ENCODE measurements around the gene HDLBP. TPM values are rescaled to one million over a fixed set of nuclear protein-coding genes. Genes with fewer than 3 reads are reported as not detected.
A peak's percentile ranks its signal among the peaks of the same experiment; 100 is the strongest.

Gene HDLBP
- total RNA-seq, 1 donor from 2014 or later: 922 TPM

- no peaks in the 10 kb centered on the region for H3K27me3 ChIP-seq (ENCODE audit: insufficient read depth, low read length)
- Mint-ChIP-seq H3K27me3 (ENCODE audit: low read depth, unreplicated experiment) (no peaks in the 10 kb centered on the region), H3K9me3 (ENCODE audit: unreplicated experiment) (no peaks in the 10 kb centered on the region), H3K4me3 (ENCODE audit: unreplicated experiment) (no peak overlapping the region), H3K4me1 (ENCODE audit: low read depth, unreplicated experiment) (peaks cover 14% of the 10 kb centered on the region), H3K36me3 (ENCODE audit: low read depth, unreplicated experiment) (peaks cover 9% of the 10 kb centered on the region), H3K27ac (ENCODE audit: unreplicated experiment) (no peak overlapping the region)
- peaks cover 97% of the 10 kb centered on the region for H3K79me2 ChIP-seq (ENCODE audit: insufficient read depth, low read length)
- H3K4me1 ChIP-seq (ENCODE audit: insufficient read depth, low read length): no peaks in the 10 kb centered on the region
- no peak overlapping the region for H2AFZ ChIP-seq (ENCODE audit: low read depth, low read length)
- H3K9me3 ChIP-seq (ENCODE audit: insufficient read depth, low read depth, low read length): no peaks in the 10 kb centered on the region
- H3K4me2 ChIP-seq (ENCODE audit: low read length): no peak overlapping the region
- no peak for FAIRE-seq
- H3K4me3 ChIP-seq (ENCODE audit: insufficient read depth, low read depth, low read length): no peak overlapping the region
- no peak overlapping the region for H3K9ac ChIP-seq (ENCODE audit: low read length)
- H3K27ac ChIP-seq (ENCODE audit: low read depth, low read length): no peak overlapping the region
- H3K36me3 ChIP-seq (ENCODE audit: insufficient read depth, low read length): peaks cover 5% of the 10 kb centered on the region
- H4K20me1 ChIP-seq (ENCODE audit: insufficient read depth, low read length): peaks cover 87% of the 10 kb centered on the region
- peak; percentile 39 for DNase-seq (ENCODE audit: low read depth)
- no peak for TF ChIP-seq CTCF (IDR thresholded peaks at IDR 0.05; ENCODE audit: insufficient read depth, low read depth, low read length)
- no peak for TF ChIP-seq EZH2 (IDR thresholded peaks at IDR 0.05; ENCODE audit: insufficient read depth, low read length)
Observed at GRCh38 chr2:241286348-241287090, 29.0 kb downstream of the HDLBP start.

- Histone ChIP-seq H3K4me3 (ENCODE audit: insufficient read depth, low read depth, low read length) (no peak overlapping the region), H3K4me1 (ENCODE audit: insufficient read depth, low read length) (no peaks in the 10 kb centered on the region), H3K9ac (ENCODE audit: low read length) (no peak overlapping the region), H4K20me1 (ENCODE audit: insufficient read depth, low read length) (peaks cover 86% of the 10 kb centered on the region), H3K27me3 (ENCODE audit: insufficient read depth, low read length) (no peaks in the 10 kb centered on the region), H3K79me2 (ENCODE audit: insufficient read depth, low read length) (peaks cover 97% of the 10 kb centered on the region), H3K4me2 (ENCODE audit: low read length) (no peak overlapping the region), H3K27ac (ENCODE audit: low read depth, low read length) (no peak overlapping the region), H2AFZ (ENCODE audit: low read depth, low read length) (no peak overlapping the region), H3K9me3 (ENCODE audit: insufficient read depth, low read depth, low read length) (no peaks in the 10 kb centered on the region), H3K36me3 (ENCODE audit: insufficient read depth, low read length) (peaks cover 5% of the 10 kb centered on the region)
- peaks cover 14% of the 10 kb centered on the region for H3K4me1 Mint-ChIP-seq (ENCODE audit: low read depth, unreplicated experiment)
- TF ChIP-seq EZH2 (IDR thresholded peaks at IDR 0.05; ENCODE audit: insufficient read depth, low read length): no peak
- TF ChIP-seq CTCF (IDR thresholded peaks at IDR 0.05; ENCODE audit: insufficient read depth, low read depth, low read length): no peak
- DNase-seq (ENCODE audit: low read depth): no peak
- FAIRE-seq: no peak
- H3K27ac Mint-ChIP-seq (ENCODE audit: unreplicated experiment): no peak overlapping the region
- H3K4me3 Mint-ChIP-seq (ENCODE audit: unreplicated experiment): no peak overlapping the region
- H3K36me3 Mint-ChIP-seq (ENCODE audit: low read depth, unreplicated experiment): peaks cover 9% of the 10 kb centered on the region
- H3K9me3 Mint-ChIP-seq (ENCODE audit: unreplicated experiment): no peaks in the 10 kb centered on the region
- H3K27me3 Mint-ChIP-seq (ENCODE audit: low read depth, unreplicated experiment): no peaks in the 10 kb centered on the region
Observed at GRCh38 chr2:241285596-241285995, 29.9 kb downstream of the HDLBP start.

GRCh38 chr2:241282555-241282954, 32.9 kb downstream of the HDLBP start:
- no peaks in the 10 kb centered on the region for H3K27me3 ChIP-seq (ENCODE audit: insufficient read depth, low read length)
- peaks cover 79% of the 10 kb centered on the region for H4K20me1 ChIP-seq (ENCODE audit: insufficient read depth, low read length)
- H3K36me3 ChIP-seq (ENCODE audit: insufficient read depth, low read length): peaks cover 5% of the 10 kb centered on the region
- no peak for FAIRE-seq
- no peaks in the 10 kb centered on the region for H3K9me3 ChIP-seq (ENCODE audit: insufficient read depth, low read depth, low read length)
- H3K79me2 ChIP-seq (ENCODE audit: insufficient read depth, low read length): peaks cover 97% of the 10 kb centered on the region
- H3K9ac ChIP-seq (ENCODE audit: low read length): no peak overlapping the region
- peaks cover 20% of the 10 kb centered on the region for H3K4me1 Mint-ChIP-seq (ENCODE audit: low read depth, unreplicated experiment)
- no peak overlapping the region for H3K27ac Mint-ChIP-seq (ENCODE audit: unreplicated experiment)
- no peaks in the 10 kb centered on the region for H3K9me3 Mint-ChIP-seq (ENCODE audit: unreplicated experiment)
- H3K27ac ChIP-seq (ENCODE audit: low read depth, low read length): no peak overlapping the region
- no peak overlapping the region for H3K4me2 ChIP-seq (ENCODE audit: low read length)
- H3K4me1 ChIP-seq (ENCODE audit: insufficient read depth, low read length): no peaks in the 10 kb centered on the region
- no peak for DNase-seq (ENCODE audit: low read depth)
- no peak overlapping the region for H3K4me3 Mint-ChIP-seq (ENCODE audit: unreplicated experiment)
- TF ChIP-seq EZH2 (IDR thresholded peaks at IDR 0.05; ENCODE audit: insufficient read depth, low read length): no peak
- TF ChIP-seq CTCF (IDR thresholded peaks at IDR 0.05; ENCODE audit: insufficient read depth, low read depth, low read length): no peak
- H3K36me3 Mint-ChIP-seq (ENCODE audit: low read depth, unreplicated experiment): peaks cover 7% of the 10 kb centered on the region
- H3K4me3 ChIP-seq (ENCODE audit: insufficient read depth, low read depth, low read length): no peak overlapping the region
- H2AFZ ChIP-seq (ENCODE audit: low read depth, low read length): no peak overlapping the region
- H3K27me3 Mint-ChIP-seq (ENCODE audit: low read depth, unreplicated experiment): no peaks in the 10 kb centered on the region

Measured in astrocyte (in vitro differentiated cells and primary cell).